GM12874 (cell line): ENCODE data around the gene CPZ.

Experiments used
- TF ChIP-seq, protein P1 (sequence below): IDR thresholded peaks from 2 replicates; pipeline ENCODE4 v1.5.1; 2011; ENCODE audit warnings: low read depth, mild to moderate bottlenecking, control low read depth, low read length, moderate library complexity; ENCODE audit not compliant: insufficient read depth

The CPZ gene

DNA sequence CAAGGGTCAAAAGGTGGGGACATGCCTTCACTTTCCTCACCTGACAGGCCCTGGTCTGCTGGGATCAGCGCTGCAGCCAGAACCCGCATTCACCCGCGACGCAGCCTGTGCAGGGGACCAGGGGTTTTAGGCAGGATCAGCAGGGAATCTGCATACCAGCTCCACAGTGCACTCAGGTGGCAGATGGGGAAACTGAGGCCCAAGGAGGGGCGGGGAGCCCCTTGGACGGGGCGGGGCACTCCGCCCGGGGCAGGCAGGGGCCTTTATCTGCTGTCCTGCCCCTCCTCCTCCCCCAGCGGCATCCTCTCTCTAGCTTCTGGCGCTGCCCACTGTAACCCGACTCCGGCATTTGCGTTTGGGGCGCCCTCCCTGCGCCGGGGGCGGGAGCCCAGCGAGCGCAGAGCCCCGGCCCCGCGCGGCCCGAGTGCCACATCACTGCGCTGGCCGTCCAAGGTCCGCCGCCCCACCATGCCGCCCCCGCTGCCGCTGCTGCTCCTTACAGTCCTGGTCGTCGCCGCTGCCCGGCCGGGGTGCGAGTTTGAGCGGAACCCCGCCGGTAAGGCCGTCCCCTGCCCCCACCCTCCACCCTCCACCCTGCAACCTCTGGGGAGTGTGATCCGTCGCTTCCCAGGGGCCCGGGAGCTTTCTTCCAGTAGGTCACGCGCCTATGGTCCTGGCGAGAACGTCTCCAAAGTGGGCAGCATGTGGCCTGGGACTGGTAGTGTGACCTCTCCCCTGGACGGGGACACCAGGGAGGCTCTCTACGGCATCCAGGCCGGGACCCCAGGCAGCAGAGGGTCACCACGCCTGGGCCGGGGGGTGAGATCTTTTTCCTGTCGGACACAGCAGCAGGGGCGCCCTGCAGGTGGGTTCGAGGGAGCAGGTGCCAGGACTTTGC is at the start of gene CPZ:
Gene CPZ, plus strand, starts transcription at position 400 of the 898 bp plus-strand sequence. Its CDS starts 69 bp downstream, at position 469.
- TF ChIP-seq, protein P1, sequence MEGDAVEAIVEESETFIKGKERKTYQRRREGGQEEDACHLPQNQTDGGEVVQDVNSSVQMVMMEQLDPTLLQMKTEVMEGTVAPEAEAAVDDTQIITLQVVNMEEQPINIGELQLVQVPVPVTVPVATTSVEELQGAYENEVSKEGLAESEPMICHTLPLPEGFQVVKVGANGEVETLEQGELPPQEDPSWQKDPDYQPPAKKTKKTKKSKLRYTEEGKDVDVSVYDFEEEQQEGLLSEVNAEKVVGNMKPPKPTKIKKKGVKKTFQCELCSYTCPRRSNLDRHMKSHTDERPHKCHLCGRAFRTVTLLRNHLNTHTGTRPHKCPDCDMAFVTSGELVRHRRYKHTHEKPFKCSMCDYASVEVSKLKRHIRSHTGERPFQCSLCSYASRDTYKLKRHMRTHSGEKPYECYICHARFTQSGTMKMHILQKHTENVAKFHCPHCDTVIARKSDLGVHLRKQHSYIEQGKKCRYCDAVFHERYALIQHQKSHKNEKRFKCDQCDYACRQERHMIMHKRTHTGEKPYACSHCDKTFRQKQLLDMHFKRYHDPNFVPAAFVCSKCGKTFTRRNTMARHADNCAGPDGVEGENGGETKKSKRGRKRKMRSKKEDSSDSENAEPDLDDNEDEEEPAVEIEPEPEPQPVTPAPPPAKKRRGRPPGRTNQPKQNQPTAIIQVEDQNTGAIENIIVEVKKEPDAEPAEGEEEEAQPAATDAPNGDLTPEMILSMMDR = no peak

DNA sequence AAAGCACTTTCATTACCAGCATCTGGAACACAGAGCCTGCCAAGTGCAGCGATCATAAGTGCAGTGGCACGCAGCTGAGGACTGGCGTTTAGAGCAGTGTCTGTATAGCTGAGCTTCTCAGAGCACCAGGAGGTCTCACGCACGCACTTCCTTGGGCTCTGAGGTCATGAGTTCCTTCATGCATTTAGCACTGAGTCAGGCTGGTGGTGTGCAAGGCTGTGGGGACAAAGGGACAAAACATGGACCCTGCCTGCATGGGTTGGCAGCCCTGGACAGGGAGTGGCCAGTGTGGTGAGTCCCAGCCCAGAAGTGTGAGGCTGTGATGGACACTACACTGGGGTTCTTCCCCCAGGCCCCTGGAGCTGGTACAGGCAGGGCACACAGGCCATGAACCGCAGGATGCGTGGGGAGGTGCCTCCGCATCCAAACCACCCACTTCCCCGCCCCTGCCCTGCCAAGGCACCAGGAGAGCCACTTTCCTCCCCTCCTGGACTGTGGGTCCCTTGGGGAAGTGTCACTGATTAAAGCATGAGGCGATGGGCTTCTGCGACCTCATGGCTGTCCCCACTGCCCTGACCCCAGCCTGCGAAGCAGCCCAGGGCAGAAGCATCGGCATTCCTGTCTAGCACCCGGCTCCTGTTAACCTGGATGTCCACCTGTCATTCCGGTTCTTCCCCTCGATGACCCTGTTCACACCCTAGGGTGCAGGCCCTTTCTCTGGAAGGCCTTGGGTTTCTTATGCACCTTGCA is 49.6 kb upstream of the CPZ start:
- TF ChIP-seq, protein P1 = no peak

DNA sequence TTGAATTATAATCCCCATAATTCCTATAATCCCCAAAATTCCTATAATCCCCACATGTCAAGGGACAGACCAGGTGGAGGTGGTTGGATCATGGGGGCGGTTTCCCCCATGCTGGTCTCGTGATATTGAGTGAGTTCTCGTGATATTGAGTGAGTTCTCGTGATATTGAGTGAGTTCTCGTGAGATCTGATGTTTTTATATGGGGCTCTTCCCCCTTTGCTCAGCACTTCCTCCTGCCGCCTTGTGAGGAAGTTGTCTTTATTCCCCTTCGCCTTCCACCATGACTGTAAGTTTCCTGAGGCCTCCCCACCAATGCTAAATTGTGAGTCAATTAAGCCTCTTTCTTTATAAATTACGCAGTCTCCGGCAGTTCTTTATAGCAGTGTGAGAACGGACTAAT is 48.9 kb upstream of the CPZ start:
- TF ChIP-seq, protein P1 = no peak

DNA sequence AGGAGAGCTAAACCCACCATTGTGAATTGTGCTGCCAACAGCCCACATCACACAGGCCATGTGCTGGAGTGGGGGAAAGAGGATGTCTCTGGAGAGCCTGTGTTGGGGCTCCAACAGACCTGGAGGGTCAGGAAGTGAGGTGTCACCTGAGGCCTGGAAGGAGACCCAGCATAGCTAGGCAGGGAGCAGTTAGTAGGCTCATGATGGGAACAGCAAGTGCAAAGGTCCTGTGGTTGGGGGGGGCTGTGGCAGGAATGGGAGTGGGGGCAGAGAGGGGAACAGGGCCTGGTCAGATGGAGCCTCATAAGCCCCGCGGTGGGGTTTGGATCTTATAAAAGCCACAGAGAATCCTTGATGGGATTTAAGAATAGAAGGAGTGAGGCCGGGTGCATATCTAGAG is 48.3 kb upstream of the CPZ start:
- TF ChIP-seq, protein P1 = no peak

DNA sequence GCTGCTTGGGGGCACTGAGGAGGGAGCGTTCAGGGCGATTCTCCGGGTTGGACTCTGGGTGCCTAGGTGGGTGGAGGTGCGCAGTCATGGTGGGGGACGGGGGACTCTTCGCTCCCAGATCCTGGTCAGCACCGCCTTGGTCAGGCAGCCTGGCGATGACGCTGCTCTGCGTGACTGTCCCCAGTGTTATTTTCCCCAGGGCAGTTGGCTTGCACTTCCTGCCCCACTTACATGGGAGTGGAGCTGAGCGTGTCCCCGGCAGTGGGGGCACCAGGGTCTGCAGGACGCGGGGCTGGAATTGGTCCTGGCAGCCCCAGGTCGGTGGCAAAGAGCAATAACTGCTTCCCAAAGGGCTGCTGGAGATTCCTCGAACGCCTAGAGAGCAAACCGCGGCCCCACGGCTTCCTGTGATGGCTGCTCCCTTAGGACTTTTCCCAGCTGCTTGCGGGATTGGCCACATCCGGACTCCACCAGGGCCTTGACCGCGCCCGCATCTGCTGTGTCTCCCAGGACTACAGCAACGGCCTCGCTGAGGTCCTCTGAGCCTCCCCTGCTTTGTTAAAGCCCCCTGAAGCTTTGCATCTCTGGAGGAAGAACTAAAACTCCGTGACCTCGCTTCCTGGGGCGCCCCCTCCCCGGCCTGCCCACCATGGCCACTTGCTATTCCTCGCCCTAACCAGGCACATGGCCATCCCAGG is 47.7 kb upstream of the CPZ start:
- TF ChIP-seq, protein P1 = no peak

DNA sequence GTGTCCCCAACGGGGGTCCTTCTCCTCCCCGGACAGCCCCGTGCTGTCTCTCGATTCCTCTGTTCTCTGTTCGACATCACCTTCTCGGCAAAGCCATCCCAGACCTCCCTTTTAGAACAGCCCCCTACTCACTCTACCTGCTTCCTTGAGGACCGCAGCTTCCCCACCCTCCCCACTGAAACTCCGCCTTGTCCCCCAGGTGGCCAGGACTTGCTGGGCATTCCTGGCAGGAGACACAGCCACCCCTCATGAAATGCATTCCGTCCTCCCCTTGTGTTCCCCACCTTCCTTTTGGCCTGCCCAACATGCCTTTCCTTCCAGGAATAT is 47.2 kb upstream of the CPZ start:
- TF ChIP-seq, protein P1 = no peak

DNA sequence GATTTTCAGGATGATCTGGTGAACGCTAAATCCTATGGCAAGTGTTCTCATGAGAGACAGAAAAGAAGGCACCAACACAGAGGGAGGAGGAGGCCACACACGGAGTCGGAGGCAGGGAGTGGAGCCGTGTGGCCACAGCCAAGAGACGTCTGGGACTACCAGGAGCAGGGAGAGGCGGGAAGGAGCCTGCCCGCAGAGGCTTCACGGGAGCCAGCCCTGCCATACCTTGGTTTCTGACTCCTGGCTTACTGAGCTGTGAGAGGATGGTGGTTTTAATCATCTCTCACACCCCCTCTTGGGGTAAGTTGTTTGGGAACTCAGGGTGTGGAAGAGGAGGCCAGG is 45.8 kb upstream of the CPZ start:
- TF ChIP-seq, protein P1 = no peak
